Ecto neural progenitor cell (in vitro differentiated cells): ENCODE measurements around the gene CDH23.

Source experiments
- DNase-seq: peaks from one replicate; pipeline ENCODE4 v3.0.0-alpha.2; 2018; ENCODE audit warnings: low spot score

The CDH23 gene

GRCh38 chr10:71537681-71538080 lies 141.0 kb downstream of the CDH23 start:
- DNase-seq: no peak

DNA sequence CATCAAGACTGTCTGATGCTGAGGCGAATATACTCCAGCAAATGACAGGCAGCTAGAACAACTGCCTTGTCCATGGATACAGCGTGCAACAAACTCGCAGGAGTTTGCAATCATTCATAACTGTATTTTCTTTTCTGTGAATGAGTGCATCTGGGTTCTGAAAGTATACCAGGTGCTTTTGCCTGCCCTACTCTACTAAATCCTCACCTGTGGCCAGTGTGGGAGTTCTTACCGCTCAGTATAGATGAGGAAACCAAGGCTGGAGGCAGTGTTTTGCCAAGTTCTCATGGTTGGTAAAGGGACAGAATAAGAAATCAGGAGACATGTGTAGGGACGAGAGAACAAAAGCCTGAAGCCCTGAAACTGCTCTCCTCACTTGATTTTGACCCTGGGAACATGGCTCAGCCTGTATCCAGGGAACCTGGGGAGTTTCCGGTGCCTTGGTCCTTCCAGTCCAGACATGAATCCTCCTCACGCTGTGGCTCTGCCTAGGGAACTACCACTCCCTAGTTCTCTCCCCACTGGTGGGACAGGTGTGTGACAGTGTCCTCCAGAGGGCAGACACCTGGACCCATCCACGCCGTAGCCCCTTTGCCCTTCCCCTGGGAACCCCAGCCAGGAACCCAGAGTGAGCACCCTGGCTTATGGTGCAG lies 142.0 kb downstream of the CDH23 start:
- DNase-seq: no peak

- DNase-seq: no peak
Observed at GRCh38 chr10:71539442-71540118, 142.9 kb downstream of the CDH23 start.

GRCh38 chr10:71542478-71542877 lies 145.8 kb downstream of the CDH23 start:
- DNase-seq: no peak

DNA sequence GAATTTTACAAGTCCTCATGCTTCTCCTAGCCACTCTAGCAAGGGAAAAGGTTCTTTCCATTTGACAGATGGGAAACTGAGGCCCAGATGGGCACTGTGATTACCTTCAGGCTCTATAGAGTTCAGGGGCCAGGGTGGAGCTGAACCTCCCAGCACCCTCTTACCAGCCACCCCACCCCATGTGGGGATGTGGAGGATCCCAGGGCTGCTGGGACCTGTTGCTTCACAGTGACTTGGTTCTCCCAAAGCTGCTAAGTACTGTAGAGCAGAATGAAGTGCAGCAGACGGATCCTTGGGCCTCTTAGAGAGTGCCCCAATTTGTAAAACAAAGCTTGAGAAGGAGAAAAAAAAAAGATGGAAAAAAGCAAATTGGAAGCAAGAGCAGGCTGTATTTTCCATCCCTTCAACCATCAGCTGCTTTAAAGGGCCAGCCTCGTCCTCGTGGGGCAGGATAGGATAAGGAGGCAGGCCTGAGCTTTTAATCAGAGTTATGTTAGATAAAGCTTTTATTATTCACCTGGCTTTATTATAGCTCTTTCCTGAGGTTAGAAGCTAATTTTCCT lies 147.0 kb downstream of the CDH23 start:
- no peak for DNase-seq

DNA sequence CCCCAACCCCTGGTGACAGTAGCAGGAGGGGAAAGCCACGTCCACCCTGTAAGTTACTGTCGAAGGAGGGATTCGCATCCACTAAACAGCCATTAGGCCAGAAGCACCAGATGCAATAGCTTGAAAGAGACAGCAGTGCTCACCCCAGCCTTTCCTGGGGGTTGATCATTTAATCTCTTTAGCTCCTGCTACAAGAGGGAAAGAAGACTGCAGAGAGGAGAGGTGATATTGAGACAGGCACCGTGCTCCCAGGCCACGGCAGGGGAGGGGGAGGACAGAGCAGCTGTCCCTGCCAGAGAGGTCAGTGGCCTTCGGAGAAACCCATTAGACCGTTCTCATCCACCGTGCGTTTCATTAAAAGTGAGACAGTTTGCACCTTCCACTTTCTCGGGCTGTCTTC lies 148.3 kb downstream of the CDH23 start:
- no peak for DNase-seq

- DNase-seq: no peak
Observed at GRCh38 chr10:71546220-71546619, 149.5 kb downstream of the CDH23 start.

- DNase-seq: no peak
Observed at GRCh38 chr10:71547312-71547711, 150.6 kb downstream of the CDH23 start.

- DNase-seq: no peak
Observed at GRCh38 chr10:71547876-71548846, 151.4 kb downstream of the CDH23 start.

- DNase-seq: no peak
Observed at GRCh38 chr10:71549766-71550533, 153.2 kb downstream of the CDH23 start.

DNA sequence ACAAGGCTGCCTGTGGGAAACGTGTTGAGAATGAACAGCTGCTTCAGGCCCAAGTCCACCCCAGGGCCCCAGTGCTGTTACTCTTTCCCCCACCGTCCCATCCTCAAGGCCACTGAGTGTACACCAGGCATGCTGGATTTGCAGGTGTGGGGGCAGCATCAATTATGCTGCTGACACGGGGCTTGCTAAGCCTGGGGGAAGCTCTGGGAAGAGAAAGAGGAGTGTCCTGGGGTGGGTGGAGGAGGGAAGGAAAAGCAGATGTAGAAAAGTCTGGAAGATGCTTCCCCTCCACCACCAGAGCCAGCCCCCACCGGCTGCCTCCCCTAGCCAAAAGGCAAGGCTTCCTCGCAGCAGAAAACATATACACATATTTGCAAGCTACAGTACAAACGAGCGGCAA lies 153.9 kb downstream of the CDH23 start:
- DNase-seq: no peak

GRCh38 chr10:71551970-71552369 lies 155.2 kb downstream of the CDH23 start:
- DNase-seq: no peak

GRCh38 chr10:71553432-71553831 lies 156.7 kb downstream of the CDH23 start:
- no peak for DNase-seq

DNA sequence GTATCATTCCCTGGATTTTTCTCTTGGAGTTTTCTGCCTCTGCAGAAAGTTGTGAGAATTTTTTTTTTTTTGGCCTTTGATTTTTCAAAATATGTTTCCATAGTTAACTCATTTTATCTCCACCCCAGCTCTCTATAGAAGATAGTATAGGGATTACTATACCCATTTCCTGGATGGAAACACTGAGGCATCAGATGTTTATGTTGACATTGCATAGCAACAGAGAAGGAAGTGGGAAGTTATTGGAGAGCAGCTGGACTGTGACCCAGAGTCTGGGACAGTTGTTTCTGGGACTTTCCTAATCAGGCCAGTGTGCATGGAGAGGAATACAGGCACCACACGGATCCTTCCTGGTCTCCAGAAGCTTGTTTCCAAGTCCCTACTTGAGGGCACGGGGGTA lies 158.0 kb downstream of the CDH23 start:
- DNase-seq: no peak

DNA sequence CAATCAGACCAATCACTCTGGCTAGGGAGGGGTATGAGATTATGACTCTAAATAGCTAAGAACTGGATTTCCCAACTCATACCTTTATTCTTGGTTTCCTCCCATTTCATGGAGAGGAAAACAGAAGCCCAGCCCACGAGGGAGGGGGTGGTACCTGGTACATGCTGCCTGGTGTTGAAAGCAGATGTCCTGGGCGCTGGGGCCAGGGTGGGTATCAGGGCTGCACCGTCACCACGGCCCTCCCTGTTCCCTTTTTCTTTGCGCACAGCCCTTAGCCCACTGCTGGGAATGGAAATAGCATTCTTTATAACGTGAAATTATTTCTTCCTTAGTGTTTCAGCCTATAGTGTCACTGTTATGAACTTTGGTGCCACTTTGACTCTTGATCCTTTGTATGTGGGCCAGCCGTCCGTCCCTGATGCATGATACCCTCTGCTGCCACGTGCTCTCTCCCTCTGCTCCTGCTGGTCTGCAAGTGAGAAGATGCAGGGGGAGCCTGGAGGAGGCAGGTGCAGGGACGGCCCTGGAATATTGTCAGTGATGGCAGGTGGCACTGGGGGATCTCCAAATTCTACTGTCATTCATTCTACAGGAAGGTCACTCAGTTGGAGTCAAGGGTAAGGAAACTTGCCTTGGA lies 158.5 kb downstream of the CDH23 start:
- no peak for DNase-seq

DNA sequence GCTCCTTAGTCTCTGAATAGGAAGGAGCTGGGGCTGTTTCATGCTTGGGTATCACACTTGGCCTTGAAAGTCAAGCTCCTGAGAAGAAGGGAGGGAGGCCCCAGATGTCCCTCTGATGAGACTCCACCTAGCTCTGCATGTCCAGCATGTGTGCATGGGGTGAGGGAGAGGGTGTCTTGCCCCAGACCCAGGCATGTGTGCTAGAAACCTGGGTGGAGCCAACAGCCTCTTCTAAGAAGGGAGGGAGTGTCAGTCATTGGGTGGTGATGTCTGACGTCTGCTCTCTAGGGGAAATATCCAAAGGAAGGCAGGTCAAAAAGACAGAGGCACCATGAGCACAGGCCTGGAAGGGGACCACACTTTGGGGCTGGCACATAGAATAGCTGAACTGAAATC lies 159.0 kb downstream of the CDH23 start:
- no peak for DNase-seq

DNA sequence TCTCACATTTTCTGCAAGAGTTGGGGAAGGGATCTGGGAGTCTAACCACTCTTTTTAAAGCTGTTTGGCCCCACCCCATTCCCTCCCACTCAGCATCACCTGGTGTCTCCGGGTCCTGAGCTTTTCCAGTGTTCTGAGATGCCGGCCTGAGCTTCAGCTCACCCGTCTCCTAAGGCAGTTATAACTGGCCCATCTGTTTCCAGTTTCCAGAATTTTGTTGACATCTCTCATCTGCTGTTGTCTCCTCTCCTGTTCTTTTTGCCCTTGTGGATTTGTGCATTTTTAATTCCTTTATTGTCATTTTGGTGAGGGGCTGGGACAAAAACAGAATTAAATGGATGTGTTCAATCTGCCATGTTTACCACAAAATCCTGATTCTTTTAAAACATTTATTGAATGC lies 162.3 kb downstream of the CDH23 start:
- no peak for DNase-seq

DNA sequence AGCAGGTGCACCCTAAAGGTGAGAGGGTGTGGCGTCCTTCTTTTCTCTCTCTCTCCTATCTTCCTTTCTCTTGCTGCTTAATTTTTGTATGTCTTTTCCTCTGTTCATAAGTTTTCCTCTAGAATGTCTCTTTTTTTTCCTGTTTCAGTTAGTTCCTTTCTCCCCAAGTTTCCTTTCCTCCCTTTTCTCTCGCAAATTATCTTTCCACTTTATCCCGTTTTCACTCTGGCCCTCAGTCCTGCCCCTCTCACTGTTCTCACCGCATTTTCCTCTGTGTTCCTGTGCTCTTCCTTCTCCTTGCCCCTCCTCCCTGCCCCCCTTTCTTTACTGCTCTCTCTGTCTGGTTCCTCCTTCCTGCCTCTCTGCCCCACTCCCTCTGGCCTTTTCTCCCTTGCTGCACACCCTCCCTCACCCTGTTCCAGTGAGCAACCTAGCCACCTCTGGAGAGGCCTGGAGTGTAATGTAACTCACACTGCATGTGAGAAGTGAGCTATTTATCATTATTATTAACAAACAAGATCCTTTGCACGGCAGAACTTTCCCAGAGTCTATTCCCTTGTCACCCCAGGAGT lies 164.4 kb downstream of the CDH23 start:
- no peak for DNase-seq

- DNase-seq: no peak
Observed at GRCh38 chr10:71562181-71562580, 165.5 kb downstream of the CDH23 start.

GRCh38 chr10:71562904-71563303 lies 166.2 kb downstream of the CDH23 start:
- no peak for DNase-seq
